HCT116 (cell line): ENCODE results near the gene KRI1. TPM values are rescaled to one million over a fixed set of nuclear protein-coding genes. Genes with fewer than 3 reads are reported as not detected.

ENCODE experiments used
- ATAC-seq: fragments of 200-7000 bp; cut with Tn5 transposase; 2 replicates; pipeline ENCODE4 v1.9.1; 2020; ENCODE audit warnings: mild to moderate bottlenecking, moderate library complexity
- BruUV-seq: library from RNA; stranded (reverse); fragments of 400-500 nt; replicated peaks from 2 replicates; lab custom pipeline; 2021; lab: Mats Ljungman, UMichigan
- CTCF ChIA-PET: fragments of 300-600 bp; sonication (Branson Sonifier 250); formaldehyde crosslinking; loops from one replicate; lab custom pipeline; 2021; ENCODE audit warnings: antibody characterized with exemption; lab: Charles Lee
- POLR2A ChIA-PET: fragments of 300-600, 350-600 bp; sonication (Branson Sonifier 250); formaldehyde crosslinking; loops from one replicate; lab custom pipeline; 2021; ENCODE audit warnings: antibody characterized with exemption; lab: Charles Lee
- RAD21 ChIA-PET, 2 experiments: fragments of 300-600 bp; sonication (Branson Sonifier 250); formaldehyde crosslinking; loops; one replicate each; lab custom pipeline; 2023; ENCODE audit warnings: low total read pairs in 2 of 2; ENCODE audit not compliant: uncharacterized antibody in 2 of 2, unreplicated experiment in 2 of 2, low non-redundant PET in 1 of 2; lab: Charles Lee
- DNase-seq: peaks from one replicate; pipeline ENCODE4 v3.0.0-alpha.2; 2010; ENCODE audit warnings: low read depth, low spot score
- H2AFZ ChIP-seq: fragments of 200-600 bp; shearing (Covaris generic), sonication (generic); 2 replicates; pipeline ENCODE4 v1.6.1; 2017; ENCODE audit warnings: low read depth, mixed run types, mixed read lengths, antibody characterized with exemption, low read length; ENCODE audit not compliant: poor library complexity, severe bottlenecking
- H3K27ac ChIP-seq: 2 replicates; pipeline ENCODE4 v1.5.1; 2012; ENCODE audit warnings: low read depth, low read length
- H3K27me3 ChIP-seq: fragments of 200-600 bp; sonication (generic); 2 replicates; pipeline ENCODE4 v1.6.1; 2016; ENCODE audit warnings: mixed run types, low read length, mixed read lengths; ENCODE audit not compliant: insufficient read depth
- H3K36me3 ChIP-seq, 2 experiments: fragments of 200-500 bp in 1 of 2; fragments of 200-600 bp in 1 of 2; sonication (Bioruptor generic) in 1 of 2; sonication (generic) in 1 of 2; 2 replicates each; pipeline versions ENCODE4 v1.5.1 to v1.6.1; 2014 to 2016; ENCODE audit warnings: low read length in 2 of 2, inconsistent platforms in 1 of 2, mixed read lengths in 1 of 2, mixed run types in 1 of 2; ENCODE audit not compliant: insufficient read depth in 2 of 2, control insufficient read depth in 1 of 2
- H3K4me1 ChIP-seq, 2 experiments: fragments of 200-600 bp in 1 of 2; sonication (generic) in 1 of 2; 2 replicates each; pipeline versions ENCODE4 v1.5.1 to v1.6.1; 2012 to 2017; ENCODE audit warnings: low read length in 2 of 2, inconsistent platforms in 1 of 2, mild to moderate bottlenecking in 1 of 2, mixed read lengths in 1 of 2, mixed run types in 1 of 2, moderate library complexity in 1 of 2; ENCODE audit not compliant: insufficient read depth in 2 of 2, control insufficient read depth in 1 of 2
- H3K4me2 ChIP-seq: fragments of 200-600 bp; sonication (generic); 2 replicates; pipeline ENCODE4 v1.6.1; 2017; ENCODE audit warnings: mixed run types, low read length, mixed read lengths
- H3K4me3 ChIP-seq, 2 experiments: fragments of 200-600 bp in 1 of 2; sonication (generic) in 1 of 2; replicated peaks in 1 of 2; 2 replicates each; pipeline ENCODE4 v1.5.1; 2011 to 2016; ENCODE audit warnings: low read length in 2 of 2, control low read depth in 1 of 2, low read depth in 1 of 2, mild to moderate bottlenecking in 1 of 2, mixed read lengths in 1 of 2, mixed run types in 1 of 2
- H3K79me2 ChIP-seq: fragments of 200-600 bp; sonication (generic); 2 replicates; pipeline ENCODE4 v1.6.1; 2017; ENCODE audit warnings: mild to moderate bottlenecking, mixed run types, low read length, moderate library complexity, mixed read lengths; ENCODE audit not compliant: insufficient read depth
- H3K9ac ChIP-seq: fragments of 200-600 bp; sonication (generic); 2 replicates; pipeline ENCODE4 v1.6.1; 2016; ENCODE audit warnings: low read length, mixed read lengths
- H3K9me2 ChIP-seq: fragments of 200-600 bp; sonication (generic), shearing (Covaris generic); 2 replicates; pipeline ENCODE4 v1.6.1; 2017; ENCODE audit warnings: mixed run types, mild to moderate bottlenecking, moderate library complexity; ENCODE audit not compliant: insufficient read depth
- H3K9me3 ChIP-seq, 2 experiments: fragments of 200-500 bp in 1 of 2; fragments of 200-600 bp in 1 of 2; sonication (Bioruptor generic) in 1 of 2; sonication (generic) in 1 of 2; 2 replicates each; pipeline ENCODE4 v1.6.1; 2014 to 2017; ENCODE audit warnings: low read length in 2 of 2, mixed read lengths in 2 of 2, inconsistent platforms in 1 of 2, low read depth in 1 of 2, mild to moderate bottlenecking in 1 of 2, mixed run types in 1 of 2, moderate library complexity in 1 of 2; ENCODE audit not compliant: control insufficient read depth in 1 of 2, insufficient read depth in 1 of 2
- H4K20me1 ChIP-seq: fragments of 200-600 bp; sonication (generic), shearing (Covaris generic); 2 replicates; pipeline ENCODE4 v1.6.1; 2017; ENCODE audit warnings: mixed run types, mild to moderate bottlenecking, moderate library complexity; ENCODE audit not compliant: insufficient read depth
- CBX3 ChIP-seq: IDR thresholded peaks from 2 replicates; pipeline ENCODE4 v1.6.1; 2012; ENCODE audit warnings: low read depth
- ELF1 ChIP-seq: IDR thresholded peaks from 2 replicates; pipeline ENCODE4 v1.6.1; 2012; ENCODE audit warnings: low read depth, borderline replicate concordance
- EZH2 ChIP-seq: fragments of 200-600 bp; sonication (generic); IDR thresholded peaks from 2 replicates; pipeline ENCODE4 v1.6.1; 2017; ENCODE audit warnings: antibody characterized with exemption, mixed run types
- EZH2phosphoT487 ChIP-seq: fragments of 200-600 bp; IDR thresholded peaks from 2 replicates; pipeline ENCODE4 v1.6.1; 2018; ENCODE audit warnings: antibody characterized with exemption, borderline replicate concordance
- POLR2AphosphoS5 ChIP-seq: IDR thresholded peaks from 2 replicates; pipeline ENCODE4 v1.6.1; 2011; ENCODE audit warnings: mild to moderate bottlenecking, low read depth, low read length, moderate library complexity
- RAD21 ChIP-seq: IDR thresholded peaks from 2 replicates; pipeline ENCODE4 v1.6.1; 2012; ENCODE audit warnings: low read depth, mild to moderate bottlenecking
- SIN3A ChIP-seq: IDR thresholded peaks from 2 replicates; pipeline ENCODE4 v1.6.1; 2012; ENCODE audit warnings: low read depth
- TCF7L2 ChIP-seq: IDR thresholded peaks from 2 replicates; pipeline ENCODE4 v1.7.0; 2011; ENCODE audit warnings: borderline replicate concordance, inconsistent platforms; ENCODE audit not compliant: insufficient read depth, insufficient read length; ENCODE audit errors: extremely low read depth
- ZFX ChIP-seq: fragments of 450-650 bp; IDR thresholded peaks from 2 replicates; pipeline ENCODE4 v1.6.1; 2017
- intact Hi-C: fragments of 100-400 bp; cut with micrococcal nuclease; formaldehyde crosslinking; loops from 2 replicates; pipeline ENCODE4 v1.10.0; 2022
- total RNA-seq: library from RNA; stranded (reverse); gene quantifications from one replicate; pipeline ENCODE4 v1.2.1, GENCODE V29; 2021; ENCODE audit not compliant: unreplicated experiment
- TF ChIP-seq, protein P1 (sequence below), 3 experiments: fragments of 200-600 bp in 1 of 3; sonication (generic) in 1 of 3; IDR thresholded peaks in 2 of 3; conservative IDR thresholded peaks in 1 of 3; 2 replicates each; pipeline ENCODE4 v1.5.1; 2012 to 2017; ENCODE audit warnings: low read depth in 2 of 3, low read length in 2 of 3, antibody characterized with exemption in 1 of 3, borderline replicate concordance in 1 of 3, control low read depth in 1 of 3, mild to moderate bottlenecking in 1 of 3, mixed read lengths in 1 of 3, mixed run types in 1 of 3, moderate library complexity in 1 of 3; ENCODE audit not compliant: insufficient read depth in 1 of 3
- TF ChIP-seq, protein P2 (sequence below): IDR thresholded peaks from 2 replicates; pipeline ENCODE4 v1.6.1; 2012; ENCODE audit warnings: low read depth
- TF ChIP-seq, protein P3 (sequence below): IDR thresholded peaks from 2 replicates; pipeline ENCODE4 v1.6.1; 2012

Gene KRI1
- total RNA-seq, 1 experiment from 2014 or later = 44.0 TPM

DNA sequence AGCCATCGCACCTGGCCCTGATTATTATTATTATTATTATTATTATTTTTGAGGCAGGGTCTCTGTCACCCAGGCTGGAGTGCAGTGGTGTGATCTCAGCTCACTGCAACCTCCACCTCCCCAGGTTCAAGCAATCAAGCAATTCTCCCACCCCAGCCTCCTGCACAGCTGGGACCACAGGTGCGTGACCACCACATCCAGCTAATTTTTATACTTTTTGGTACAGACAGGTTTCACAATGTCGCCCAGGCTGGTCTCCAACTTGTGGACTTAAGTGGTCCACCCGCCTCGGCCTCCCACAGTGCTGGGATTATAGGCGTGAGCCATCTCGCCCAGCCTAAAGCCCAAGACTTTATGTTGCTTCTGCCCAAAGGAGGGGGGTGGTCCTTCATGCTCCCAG lies 27.3 kb upstream of the KRI1 start:
- TF ChIP-seq SIN3A = no peak
- no peak for TF ChIP-seq POLR2AphosphoS5
- TF ChIP-seq ZFX = no peak
- TF ChIP-seq ELF1 = no peak
- no peak for TF ChIP-seq RAD21
- no peak for TF ChIP-seq EZH2phosphoT487
- TF ChIP-seq, protein P1, sequence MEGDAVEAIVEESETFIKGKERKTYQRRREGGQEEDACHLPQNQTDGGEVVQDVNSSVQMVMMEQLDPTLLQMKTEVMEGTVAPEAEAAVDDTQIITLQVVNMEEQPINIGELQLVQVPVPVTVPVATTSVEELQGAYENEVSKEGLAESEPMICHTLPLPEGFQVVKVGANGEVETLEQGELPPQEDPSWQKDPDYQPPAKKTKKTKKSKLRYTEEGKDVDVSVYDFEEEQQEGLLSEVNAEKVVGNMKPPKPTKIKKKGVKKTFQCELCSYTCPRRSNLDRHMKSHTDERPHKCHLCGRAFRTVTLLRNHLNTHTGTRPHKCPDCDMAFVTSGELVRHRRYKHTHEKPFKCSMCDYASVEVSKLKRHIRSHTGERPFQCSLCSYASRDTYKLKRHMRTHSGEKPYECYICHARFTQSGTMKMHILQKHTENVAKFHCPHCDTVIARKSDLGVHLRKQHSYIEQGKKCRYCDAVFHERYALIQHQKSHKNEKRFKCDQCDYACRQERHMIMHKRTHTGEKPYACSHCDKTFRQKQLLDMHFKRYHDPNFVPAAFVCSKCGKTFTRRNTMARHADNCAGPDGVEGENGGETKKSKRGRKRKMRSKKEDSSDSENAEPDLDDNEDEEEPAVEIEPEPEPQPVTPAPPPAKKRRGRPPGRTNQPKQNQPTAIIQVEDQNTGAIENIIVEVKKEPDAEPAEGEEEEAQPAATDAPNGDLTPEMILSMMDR (IDR thresholded peaks at IDR 0.05 in 2 of 3, conservative IDR thresholded peaks at IDR 0.05 in 1 of 3; ENCODE audit: borderline replicate concordance in 1 of 3, insufficient read depth in 1 of 3, low read depth in 2 of 3, low read length in 2 of 3) = no peak
- no peaks in the 10 kb centered on the region for H3K9me2 ChIP-seq
- ChIA-PET RAD21 (no interaction called here), POLR2A (no interaction called here), CTCF (no interaction called here)
- intact Hi-C loops = no loop called here
- no peaks in the 10 kb centered on the region for H3K79me2 ChIP-seq
- H3K27ac ChIP-seq = no peak overlapping the region
- H3K4me2 ChIP-seq = no peak overlapping the region
- DNase-seq (no peak), ATAC-seq (no peak)
- H3K9ac ChIP-seq = no peak overlapping the region
- peaks cover 0 to 11% of the 10 kb centered on the region in 2 experiments; a peak in 1 of 4 replicates for H3K4me1 ChIP-seq
- H3K9me3 ChIP-seq = no peaks in the 10 kb centered on the region
- no peaks in the 10 kb centered on the region for H4K20me1 ChIP-seq
- no peak overlapping the region for H3K4me3 ChIP-seq
- no TSS peak for BruUV-seq
- no peaks in the 10 kb centered on the region for H3K36me3 ChIP-seq
- H2AFZ ChIP-seq = no peak overlapping the region
- H3K27me3 ChIP-seq = no peaks in the 10 kb centered on the region

DNA sequence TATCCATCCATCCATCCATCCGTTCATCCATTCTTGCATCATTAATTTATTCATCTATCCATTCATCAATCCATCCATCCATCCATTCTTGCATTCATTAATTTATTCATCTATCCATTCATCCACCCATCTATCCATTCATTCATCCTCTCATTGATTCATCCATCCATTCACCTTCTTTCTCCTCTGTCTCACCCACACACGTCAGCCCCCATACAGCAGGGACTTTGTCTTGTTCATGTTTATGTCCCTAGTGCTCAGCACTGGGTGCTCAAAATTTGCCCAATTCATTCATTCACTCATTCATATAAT lies 22.0 kb upstream of the KRI1 start:
- Histone ChIP-seq H3K4me3 (peak overlapping the region in 1 of 2 experiments; percentile 86; a peak in 2 of 4 replicates), H3K36me3 (peaks cover 0 to 3% of the 10 kb centered on the region in 2 experiments; a peak in 1 of 4 replicates), H3K4me2 (peak overlapping the region; percentile 87), H3K9ac (no peak overlapping the region), H3K9me2 (peaks cover 6% of the 10 kb centered on the region; the same call in 1 of the 2 replicates), H3K4me1 (peaks cover 0 to 12% of the 10 kb centered on the region in 2 experiments; a peak in 1 of 4 replicates), H3K79me2 (peaks cover 4% of the 10 kb centered on the region; the same call in 1 of the 2 replicates), H2AFZ (peak overlapping the region; percentile 89), H3K27me3 (no peaks in the 10 kb centered on the region), H3K9me3 (no peaks in the 10 kb centered on the region), H4K20me1 (no peaks in the 10 kb centered on the region), H3K27ac (no peak overlapping the region)
- ChIA-PET CTCF (no interaction called here), RAD21 (no interaction called here), POLR2A (no interaction called here)
- intact Hi-C loops = no loop called here
- DNase-seq = no peak
- no peak for ATAC-seq
- no TSS peak for BruUV-seq
- TF ChIP-seq, protein P1 (IDR thresholded peaks at IDR 0.05 in 2 of 3, conservative IDR thresholded peaks at IDR 0.05 in 1 of 3; ENCODE audit: borderline replicate concordance in 1 of 3, insufficient read depth in 1 of 3, low read depth in 2 of 3, low read length in 2 of 3) = no peak
- TF ChIP-seq CBX3 = no peak
- TF ChIP-seq, protein P2, sequence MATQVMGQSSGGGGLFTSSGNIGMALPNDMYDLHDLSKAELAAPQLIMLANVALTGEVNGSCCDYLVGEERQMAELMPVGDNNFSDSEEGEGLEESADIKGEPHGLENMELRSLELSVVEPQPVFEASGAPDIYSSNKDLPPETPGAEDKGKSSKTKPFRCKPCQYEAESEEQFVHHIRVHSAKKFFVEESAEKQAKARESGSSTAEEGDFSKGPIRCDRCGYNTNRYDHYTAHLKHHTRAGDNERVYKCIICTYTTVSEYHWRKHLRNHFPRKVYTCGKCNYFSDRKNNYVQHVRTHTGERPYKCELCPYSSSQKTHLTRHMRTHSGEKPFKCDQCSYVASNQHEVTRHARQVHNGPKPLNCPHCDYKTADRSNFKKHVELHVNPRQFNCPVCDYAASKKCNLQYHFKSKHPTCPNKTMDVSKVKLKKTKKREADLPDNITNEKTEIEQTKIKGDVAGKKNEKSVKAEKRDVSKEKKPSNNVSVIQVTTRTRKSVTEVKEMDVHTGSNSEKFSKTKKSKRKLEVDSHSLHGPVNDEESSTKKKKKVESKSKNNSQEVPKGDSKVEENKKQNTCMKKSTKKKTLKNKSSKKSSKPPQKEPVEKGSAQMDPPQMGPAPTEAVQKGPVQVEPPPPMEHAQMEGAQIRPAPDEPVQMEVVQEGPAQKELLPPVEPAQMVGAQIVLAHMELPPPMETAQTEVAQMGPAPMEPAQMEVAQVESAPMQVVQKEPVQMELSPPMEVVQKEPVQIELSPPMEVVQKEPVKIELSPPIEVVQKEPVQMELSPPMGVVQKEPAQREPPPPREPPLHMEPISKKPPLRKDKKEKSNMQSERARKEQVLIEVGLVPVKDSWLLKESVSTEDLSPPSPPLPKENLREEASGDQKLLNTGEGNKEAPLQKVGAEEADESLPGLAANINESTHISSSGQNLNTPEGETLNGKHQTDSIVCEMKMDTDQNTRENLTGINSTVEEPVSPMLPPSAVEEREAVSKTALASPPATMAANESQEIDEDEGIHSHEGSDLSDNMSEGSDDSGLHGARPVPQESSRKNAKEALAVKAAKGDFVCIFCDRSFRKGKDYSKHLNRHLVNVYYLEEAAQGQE = no peak
- TF ChIP-seq TCF7L2 = no peak
- TF ChIP-seq, protein P3, sequence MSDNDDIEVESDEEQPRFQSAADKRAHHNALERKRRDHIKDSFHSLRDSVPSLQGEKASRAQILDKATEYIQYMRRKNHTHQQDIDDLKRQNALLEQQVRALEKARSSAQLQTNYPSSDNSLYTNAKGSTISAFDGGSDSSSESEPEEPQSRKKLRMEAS = no peak
- TF ChIP-seq EZH2 = no peak
